MM.1S (cell line): ENCODE measurements around the gene MARF1.
"Not testable (repeated sequence)": the region's sequence is repeated elsewhere in the genome, so short reads cannot be mapped to it uniquely, and the experiment has no call there.

ENCODE experiments used
- DNase-seq: peaks from one replicate; pipeline ENCODE4 v3.0.0-alpha.2; 2015
- H2AFZ ChIP-seq: fragments of 300-600 bp; sonication (generic); 2 replicates; pipeline ENCODE4 v1.6.0; 2016; ENCODE audit warnings: antibody characterized with exemption, low read length
- H3F3A ChIP-seq: fragments of 300-600 bp; sonication (generic); 2 replicates; pipeline ENCODE4 v1.6.1; 2016; ENCODE audit warnings: mild to moderate bottlenecking, antibody characterized with exemption, low read length, moderate library complexity, mixed read lengths; ENCODE audit not compliant: insufficient read depth
- H3K27ac ChIP-seq: fragments of 300-600 bp; sonication (generic); 2 replicates; pipeline ENCODE4 v1.5.1; 2016; ENCODE audit warnings: mild to moderate bottlenecking, low read length
- H3K27me3 ChIP-seq: fragments of 300-600 bp; sonication (generic); replicated peaks from 2 replicates; pipeline ENCODE4 v1.6.0; 2016; ENCODE audit warnings: low read length; ENCODE audit not compliant: insufficient read depth
- H3K36me3 ChIP-seq: fragments of 300-600 bp; sonication (generic); replicated peaks from 2 replicates; pipeline ENCODE4 v1.6.1; 2016; ENCODE audit warnings: mild to moderate bottlenecking, low read length, mixed read lengths; ENCODE audit not compliant: insufficient read depth
- H3K4me1 ChIP-seq: fragments of 300-600 bp; sonication (generic); 2 replicates; pipeline ENCODE4 v1.6.1; 2016; ENCODE audit warnings: low read length, mixed read lengths
- H3K4me2 ChIP-seq: fragments of 300-600 bp; sonication (generic); 2 replicates; pipeline ENCODE4 v1.6.0; 2016; ENCODE audit warnings: low read depth, low read length
- H3K4me3 ChIP-seq: fragments of 300-600 bp; sonication (generic); 2 replicates; pipeline ENCODE4 v1.5.1; 2016; ENCODE audit warnings: low read length, mixed read lengths
- H3K79me2 ChIP-seq: fragments of 300-600 bp; sonication (generic); 2 replicates; pipeline ENCODE4 v1.6.1; 2016; ENCODE audit warnings: mixed run types, low read length, mixed read lengths
- H3K9ac ChIP-seq: fragments of 300-600 bp; sonication (generic); 2 replicates; pipeline ENCODE4 v1.6.1; 2016; ENCODE audit warnings: low read length, mixed read lengths
- H3K9me2 ChIP-seq: fragments of 300-600 bp; sonication (generic); replicated peaks from 2 replicates; pipeline ENCODE4 v1.6.1; 2016; ENCODE audit warnings: mild to moderate bottlenecking, low read length, mixed read lengths; ENCODE audit not compliant: insufficient read depth
- H3K9me3 ChIP-seq: fragments of 300-600 bp; sonication (generic); replicated peaks from 2 replicates; pipeline ENCODE4 v1.6.1; 2016; ENCODE audit warnings: mild to moderate bottlenecking, low read length, mixed read lengths; ENCODE audit not compliant: insufficient read depth
- H4K20me1 ChIP-seq: fragments of 300-600 bp; sonication (generic); 2 replicates; pipeline ENCODE4 v1.6.1; 2016; ENCODE audit warnings: mild to moderate bottlenecking, low read length, moderate library complexity, mixed read lengths; ENCODE audit not compliant: insufficient read depth
- EZH2 ChIP-seq: fragments of 300-600 bp; sonication (generic); optimal IDR thresholded peaks from 2 replicates; pipeline ENCODE3; 2017; ENCODE audit warnings: low read depth, mild to moderate bottlenecking, antibody characterized with exemption, low read length, mixed read lengths
- EZH2phosphoT487 ChIP-seq: fragments of 300-600 bp; sonication (generic); IDR thresholded peaks from 2 replicates; pipeline ENCODE4 v1.6.1; 2018; ENCODE audit warnings: antibody characterized with exemption, low read length
- TF ChIP-seq, protein P1 (sequence below): fragments of 300-600 bp; sonication (generic); IDR thresholded peaks from 2 replicates; pipeline ENCODE4 v1.5.1; 2016; ENCODE audit warnings: antibody characterized with exemption, low read length, mixed read lengths

The MARF1 gene

DNA sequence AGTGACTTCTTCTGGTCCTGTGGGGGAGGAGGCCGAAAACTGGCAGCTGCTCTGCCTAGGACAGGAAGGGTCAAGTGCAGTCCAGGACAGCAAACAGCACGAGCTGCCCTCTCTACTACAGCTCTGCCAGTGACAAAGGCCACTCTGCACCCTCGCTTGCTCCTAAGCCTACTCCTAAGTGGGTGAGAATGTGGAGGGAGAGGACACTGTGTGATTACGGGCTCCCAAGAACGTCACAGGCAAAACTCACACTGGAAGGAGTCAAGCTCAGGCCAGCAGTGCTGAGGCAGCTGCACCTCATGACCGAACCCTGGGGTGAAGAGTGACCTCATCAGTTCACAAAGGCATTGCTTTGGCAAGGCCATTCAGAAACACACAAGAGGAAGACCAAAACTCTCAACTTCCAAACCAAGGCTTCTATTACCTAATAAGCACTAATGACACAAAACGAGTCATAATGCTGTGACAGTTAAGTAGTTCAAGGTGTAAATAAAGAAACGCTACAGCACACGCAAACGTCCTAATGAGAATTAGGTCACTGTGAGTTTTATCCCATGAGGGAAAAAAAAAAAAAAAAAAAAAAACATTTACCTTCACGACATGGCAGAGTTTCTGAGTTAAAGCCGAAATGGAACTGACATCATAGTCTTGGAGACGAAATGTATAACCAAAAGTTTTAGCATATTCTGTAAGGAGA lies 35.1 kb downstream of the MARF1 start:
- Histone ChIP-seq H3K4me2 (no peak overlapping the region), H3K36me3 (0 out of 2 replicates have a peak, but pooled peaks cover 4% of the 10 kb centered on the region)

DNA sequence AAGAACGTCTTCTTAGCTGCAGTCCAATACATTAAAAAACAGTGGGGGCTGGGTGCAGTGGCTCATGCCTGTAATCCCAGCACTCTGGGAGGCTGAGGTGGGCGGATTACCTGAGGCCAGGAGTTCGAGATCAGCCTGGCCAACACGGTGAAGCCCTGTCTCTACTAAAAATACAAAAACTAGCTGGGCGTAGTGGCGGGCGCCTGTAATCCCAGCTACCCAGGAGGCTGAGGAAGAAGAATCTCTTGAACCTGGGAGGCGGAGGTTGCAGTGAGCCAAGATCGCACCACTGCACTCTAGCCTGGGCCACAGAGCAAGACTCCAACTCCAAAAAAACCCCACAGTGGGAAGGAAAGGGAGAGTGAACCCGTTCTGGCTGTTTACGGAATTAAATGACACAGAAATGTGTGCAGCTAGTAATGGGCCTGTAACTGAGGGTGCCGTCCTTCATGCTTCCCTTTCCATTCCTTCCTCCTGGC lies 35.7 kb downstream of the MARF1 start:
- H3K4me2 ChIP-seq, H2AFZ ChIP-seq, H3K27ac ChIP-seq, H3K9ac ChIP-seq, H3K9me3 ChIP-seq, H3K79me2 ChIP-seq, H3F3A ChIP-seq, DNase-seq, H4K20me1 ChIP-seq, H3K4me1 ChIP-seq, H3K36me3 ChIP-seq, H3K4me3 ChIP-seq, H3K27me3 ChIP-seq, H3K9me2 ChIP-seq: not testable (repeated sequence)

More for the DNA sequence above, 35.1 kb downstream of the MARF1 start:
- Histone ChIP-seq H3F3A (no peaks in the 10 kb centered on the region), H3K9me3 (no peaks in the 10 kb centered on the region), H3K27me3 (no peaks in the 10 kb centered on the region), H2AFZ (no peak overlapping the region), H3K27ac (no peak overlapping the region), H3K9ac (no peak overlapping the region), H4K20me1 (no peaks in the 10 kb centered on the region), H3K4me1 (no peaks in the 10 kb centered on the region), H3K4me3 (no peak overlapping the region), H3K9me2 (no peaks in the 10 kb centered on the region), H3K79me2 (no peaks in the 10 kb centered on the region)
- TF ChIP-seq EZH2phosphoT487: no peak
- no peak for TF ChIP-seq EZH2
- TF ChIP-seq, protein P1, sequence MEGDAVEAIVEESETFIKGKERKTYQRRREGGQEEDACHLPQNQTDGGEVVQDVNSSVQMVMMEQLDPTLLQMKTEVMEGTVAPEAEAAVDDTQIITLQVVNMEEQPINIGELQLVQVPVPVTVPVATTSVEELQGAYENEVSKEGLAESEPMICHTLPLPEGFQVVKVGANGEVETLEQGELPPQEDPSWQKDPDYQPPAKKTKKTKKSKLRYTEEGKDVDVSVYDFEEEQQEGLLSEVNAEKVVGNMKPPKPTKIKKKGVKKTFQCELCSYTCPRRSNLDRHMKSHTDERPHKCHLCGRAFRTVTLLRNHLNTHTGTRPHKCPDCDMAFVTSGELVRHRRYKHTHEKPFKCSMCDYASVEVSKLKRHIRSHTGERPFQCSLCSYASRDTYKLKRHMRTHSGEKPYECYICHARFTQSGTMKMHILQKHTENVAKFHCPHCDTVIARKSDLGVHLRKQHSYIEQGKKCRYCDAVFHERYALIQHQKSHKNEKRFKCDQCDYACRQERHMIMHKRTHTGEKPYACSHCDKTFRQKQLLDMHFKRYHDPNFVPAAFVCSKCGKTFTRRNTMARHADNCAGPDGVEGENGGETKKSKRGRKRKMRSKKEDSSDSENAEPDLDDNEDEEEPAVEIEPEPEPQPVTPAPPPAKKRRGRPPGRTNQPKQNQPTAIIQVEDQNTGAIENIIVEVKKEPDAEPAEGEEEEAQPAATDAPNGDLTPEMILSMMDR: no peak
- DNase-seq: no peak

DNA sequence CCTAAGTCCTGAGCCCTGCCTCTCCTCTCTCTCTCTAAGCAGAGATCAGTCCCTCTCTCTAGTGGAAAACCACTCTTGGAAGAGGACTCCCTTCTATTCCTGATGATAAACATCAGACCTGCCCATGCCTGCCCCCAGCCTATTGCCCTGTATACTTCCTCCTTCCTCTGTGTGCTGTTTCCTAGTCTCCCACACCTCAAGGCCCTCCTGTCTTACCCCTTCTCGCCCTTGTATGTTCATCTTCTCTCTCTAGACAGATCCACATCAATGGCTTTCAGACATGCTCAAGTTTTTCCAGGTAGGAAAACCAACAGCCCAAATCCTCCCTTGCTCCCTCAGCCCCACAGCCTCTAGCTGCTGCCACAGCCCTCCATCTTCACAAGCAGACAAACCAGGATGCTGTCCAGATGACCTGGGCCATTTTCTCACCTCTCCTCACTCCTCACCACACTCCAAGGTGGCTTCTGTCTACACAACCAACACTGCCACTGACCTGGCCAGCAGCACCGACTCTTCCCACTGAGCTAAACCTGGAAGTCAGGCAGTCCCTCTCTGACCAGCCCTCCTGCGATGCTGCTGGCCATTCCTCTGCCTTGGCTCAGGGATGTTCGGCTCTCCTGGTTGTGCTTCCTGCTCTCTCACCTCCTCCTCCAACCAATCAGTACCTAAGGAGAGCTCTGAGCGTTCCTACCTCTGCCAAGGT lies 36.3 kb downstream of the MARF1 start:
- H4K20me1 ChIP-seq: no peaks in the 10 kb centered on the region
- no peak overlapping the region for H2AFZ ChIP-seq
- H3K4me1 ChIP-seq: no peaks in the 10 kb centered on the region
- H3K36me3 ChIP-seq: no peaks in the 10 kb centered on the region
- H3K9ac ChIP-seq: no peak overlapping the region
- no peaks in the 10 kb centered on the region for H3K27me3 ChIP-seq
- DNase-seq: no peak
- H3K9me3 ChIP-seq: no peaks in the 10 kb centered on the region
- H3K4me2 ChIP-seq: no peak overlapping the region
- H3K9me2 ChIP-seq: no peaks in the 10 kb centered on the region
- no peak for TF ChIP-seq EZH2phosphoT487
- TF ChIP-seq EZH2: no peak
- TF ChIP-seq, protein P1: no peak
- no peaks in the 10 kb centered on the region; the same call in 1 of the 2 replicates for H3F3A ChIP-seq
- H3K4me3 ChIP-seq: no peak overlapping the region
- no peak overlapping the region for H3K27ac ChIP-seq
- H3K79me2 ChIP-seq: no peaks in the 10 kb centered on the region
